SK-N-DZ (cell line): ENCODE results near the gene SNED1.

Experiments
- small RNA-seq, 2 experiments: library from RNA; depleted of rRNA; stranded (forward); fragments of <200 nt; gene quantifications; one replicate each; pipeline ENCODE3, GENCODE V24; 2014

The SNED1 gene

Small RNA genes within 50 kb of the gene (small RNA-seq; reads per million reads assigned to genes)
- 0 reads per million in 2 experiments for gene AC005237.2
